ENCODE measurements around the gene PAK3. TPM values are rescaled to one million over a fixed set of nuclear protein-coding genes. Genes with fewer than 3 reads are reported as not detected.

The PAK3 gene
- total and polyA plus RNA-seq, 2 experiments from 2014 or later: 5.0 to 5.4 TPM

DNA sequence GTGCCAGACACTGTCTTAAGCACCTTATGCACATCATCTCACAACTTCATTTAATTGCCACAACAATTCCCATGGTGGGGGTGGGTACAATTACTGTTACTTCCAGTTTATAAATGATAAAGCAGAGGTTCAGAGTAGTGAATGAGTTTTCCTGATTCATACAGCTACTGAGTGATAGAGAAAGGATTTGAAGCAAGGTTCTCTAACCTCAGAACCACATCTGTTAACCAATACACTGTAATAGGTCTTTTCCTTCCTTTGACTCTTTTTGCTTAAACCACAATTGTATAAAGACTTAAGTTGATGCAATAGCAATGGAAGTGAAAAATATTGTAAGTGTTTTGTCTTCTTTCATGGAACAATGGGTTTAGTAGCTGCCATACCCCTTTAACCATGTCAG is 43.5 kb upstream of the PAK3 start (continued):
- no peak for TF ChIP-seq ZNF462 (CRISPR knock-in tag; IDR thresholded peaks at IDR 0.05)
- no peak for TF ChIP-seq ZNF331 (CRISPR knock-in tag; IDR thresholded peaks at IDR 0.05; ENCODE audit: low read depth)
- no peak for TF ChIP-seq POLR2AphosphoS5 (IDR thresholded peaks at IDR 0.05; ENCODE audit: low read depth)
- no peak for TF ChIP-seq JUNB (IDR thresholded peaks at IDR 0.05; ENCODE audit: unreplicated experiment)
- TF ChIP-seq, protein P1, sequence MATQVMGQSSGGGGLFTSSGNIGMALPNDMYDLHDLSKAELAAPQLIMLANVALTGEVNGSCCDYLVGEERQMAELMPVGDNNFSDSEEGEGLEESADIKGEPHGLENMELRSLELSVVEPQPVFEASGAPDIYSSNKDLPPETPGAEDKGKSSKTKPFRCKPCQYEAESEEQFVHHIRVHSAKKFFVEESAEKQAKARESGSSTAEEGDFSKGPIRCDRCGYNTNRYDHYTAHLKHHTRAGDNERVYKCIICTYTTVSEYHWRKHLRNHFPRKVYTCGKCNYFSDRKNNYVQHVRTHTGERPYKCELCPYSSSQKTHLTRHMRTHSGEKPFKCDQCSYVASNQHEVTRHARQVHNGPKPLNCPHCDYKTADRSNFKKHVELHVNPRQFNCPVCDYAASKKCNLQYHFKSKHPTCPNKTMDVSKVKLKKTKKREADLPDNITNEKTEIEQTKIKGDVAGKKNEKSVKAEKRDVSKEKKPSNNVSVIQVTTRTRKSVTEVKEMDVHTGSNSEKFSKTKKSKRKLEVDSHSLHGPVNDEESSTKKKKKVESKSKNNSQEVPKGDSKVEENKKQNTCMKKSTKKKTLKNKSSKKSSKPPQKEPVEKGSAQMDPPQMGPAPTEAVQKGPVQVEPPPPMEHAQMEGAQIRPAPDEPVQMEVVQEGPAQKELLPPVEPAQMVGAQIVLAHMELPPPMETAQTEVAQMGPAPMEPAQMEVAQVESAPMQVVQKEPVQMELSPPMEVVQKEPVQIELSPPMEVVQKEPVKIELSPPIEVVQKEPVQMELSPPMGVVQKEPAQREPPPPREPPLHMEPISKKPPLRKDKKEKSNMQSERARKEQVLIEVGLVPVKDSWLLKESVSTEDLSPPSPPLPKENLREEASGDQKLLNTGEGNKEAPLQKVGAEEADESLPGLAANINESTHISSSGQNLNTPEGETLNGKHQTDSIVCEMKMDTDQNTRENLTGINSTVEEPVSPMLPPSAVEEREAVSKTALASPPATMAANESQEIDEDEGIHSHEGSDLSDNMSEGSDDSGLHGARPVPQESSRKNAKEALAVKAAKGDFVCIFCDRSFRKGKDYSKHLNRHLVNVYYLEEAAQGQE (IDR thresholded peaks at IDR 0.05; ENCODE audit: unreplicated experiment): no peak
- TF ChIP-seq STAT1 (IDR thresholded peaks at IDR 0.05; ENCODE audit: unreplicated experiment): no peak
- no peak for TF ChIP-seq ZNF114 (CRISPR knock-in tag; IDR thresholded peaks at IDR 0.05)
